Activated naive CD8-positive, alpha-beta T cell treated with anti-CD3 and anti-CD28 coated beads, Interleukin-2, amount 50 U/mL, for 16 hours (primary cell): ENCODE results near the gene TMEM132D.

Source experiments
- DNase-seq: peaks from one replicate; pipeline ENCODE4 v3.0.0-alpha.2; 2020; ENCODE audit warnings: low read depth, low spot score

The TMEM132D gene

GRCh38 chr12:129440278-129440677 lies 463.5 kb downstream of the TMEM132D start:
- DNase-seq = no peak

GRCh38 chr12:129434790-129435189 lies 469.0 kb downstream of the TMEM132D start:
- DNase-seq = no peak

GRCh38 chr12:129428240-129428936 lies 475.4 kb downstream of the TMEM132D start:
- DNase-seq = no peak

GRCh38 chr12:129423041-129423580 lies 480.7 kb downstream of the TMEM132D start:
- DNase-seq = no peak

- DNase-seq = no peak
Observed at GRCh38 chr12:129413295-129413694, 490.5 kb downstream of the TMEM132D start.

- no peak for DNase-seq
Observed at GRCh38 chr12:129409281-129409680, 494.5 kb downstream of the TMEM132D start.

GRCh38 chr12:129404556-129404955 lies 499.3 kb downstream of the TMEM132D start:
- no peak for DNase-seq

- no peak for DNase-seq
Observed at GRCh38 chr12:129401572-129401971, 502.3 kb downstream of the TMEM132D start.

- DNase-seq = no peak
Observed at GRCh38 chr12:129394177-129394825, 509.5 kb downstream of the TMEM132D start.

- no peak for DNase-seq
Observed at GRCh38 chr12:129393357-129393937, 510.4 kb downstream of the TMEM132D start.

GRCh38 chr12:129385637-129385990 lies 518.2 kb downstream of the TMEM132D start:
- DNase-seq = no peak

- no peak for DNase-seq
Observed at GRCh38 chr12:129383956-129384355, 519.9 kb downstream of the TMEM132D start.

GRCh38 chr12:129381715-129382114 lies 522.1 kb downstream of the TMEM132D start:
- DNase-seq = no peak

- no peak for DNase-seq
Observed at GRCh38 chr12:129379076-129379804, 524.6 kb downstream of the TMEM132D start.

GRCh38 chr12:129378496-129378895 lies 525.3 kb downstream of the TMEM132D start:
- no peak for DNase-seq

GRCh38 chr12:129373746-129374145 lies 530.1 kb downstream of the TMEM132D start:
- no peak for DNase-seq

GRCh38 chr12:129372876-129373275 lies 530.9 kb downstream of the TMEM132D start:
- DNase-seq = no peak

GRCh38 chr12:129372348-129372747 lies 531.5 kb downstream of the TMEM132D start:
- DNase-seq = no peak

GRCh38 chr12:129371268-129371667 lies 532.6 kb downstream of the TMEM132D start:
- DNase-seq = no peak

GRCh38 chr12:129366656-129367055 lies 537.2 kb downstream of the TMEM132D start:
- DNase-seq = no peak

GRCh38 chr12:129363041-129363440 lies 540.8 kb downstream of the TMEM132D start:
- DNase-seq = no peak

GRCh38 chr12:129357233-129357632 lies 546.6 kb downstream of the TMEM132D start:
- no peak for DNase-seq
